ENCODE data around the gene PDPK1.
"Not testable (repeated sequence)": the region's sequence is repeated elsewhere in the genome, so short reads cannot be mapped to it uniquely, and the experiment has no call there.

- not testable (repeated sequence) for TF ChIP-seq BHLHE40 (IDR thresholded peaks at IDR 0.05; ENCODE audit: low read depth, low read length); CTCF (conservative IDR thresholded peaks at IDR 0.05; ENCODE audit: low read depth, low read length); MXI1 (IDR thresholded peaks at IDR 0.05; ENCODE audit: borderline replicate concordance, low read depth, low read length)
These were observed 93.4 kb downstream of the PDPK1 start for GRCh38 chr16:2631203-2631602.

Data from IMR-90 (cell line).